GM12865 (cell line): ENCODE measurements around the gene RIPPLY1.

Source experiments
- DNase-seq: peaks from one replicate; pipeline ENCODE4 v3.0.0; 2010; ENCODE audit warnings: low read depth
- H3K4me3 ChIP-seq: 2 replicates; pipeline ENCODE4 v1.5.1; 2011; ENCODE audit warnings: mild to moderate bottlenecking, low read depth, low read length, control low read depth
- TF ChIP-seq, protein P1 (sequence below): IDR thresholded peaks from 2 replicates; pipeline ENCODE4 v1.5.1; 2011; ENCODE audit warnings: low read length, control low read depth, low read depth, inconsistent platforms; ENCODE audit not compliant: insufficient read depth; ENCODE audit errors: missing control alignments

Gene RIPPLY1

GRCh38 chrX:106862972-106863688 is 40.0 kb downstream of the RIPPLY1 start:
- TF ChIP-seq, protein P1, sequence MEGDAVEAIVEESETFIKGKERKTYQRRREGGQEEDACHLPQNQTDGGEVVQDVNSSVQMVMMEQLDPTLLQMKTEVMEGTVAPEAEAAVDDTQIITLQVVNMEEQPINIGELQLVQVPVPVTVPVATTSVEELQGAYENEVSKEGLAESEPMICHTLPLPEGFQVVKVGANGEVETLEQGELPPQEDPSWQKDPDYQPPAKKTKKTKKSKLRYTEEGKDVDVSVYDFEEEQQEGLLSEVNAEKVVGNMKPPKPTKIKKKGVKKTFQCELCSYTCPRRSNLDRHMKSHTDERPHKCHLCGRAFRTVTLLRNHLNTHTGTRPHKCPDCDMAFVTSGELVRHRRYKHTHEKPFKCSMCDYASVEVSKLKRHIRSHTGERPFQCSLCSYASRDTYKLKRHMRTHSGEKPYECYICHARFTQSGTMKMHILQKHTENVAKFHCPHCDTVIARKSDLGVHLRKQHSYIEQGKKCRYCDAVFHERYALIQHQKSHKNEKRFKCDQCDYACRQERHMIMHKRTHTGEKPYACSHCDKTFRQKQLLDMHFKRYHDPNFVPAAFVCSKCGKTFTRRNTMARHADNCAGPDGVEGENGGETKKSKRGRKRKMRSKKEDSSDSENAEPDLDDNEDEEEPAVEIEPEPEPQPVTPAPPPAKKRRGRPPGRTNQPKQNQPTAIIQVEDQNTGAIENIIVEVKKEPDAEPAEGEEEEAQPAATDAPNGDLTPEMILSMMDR, result peak; percentile 50
- peak; percentile 28 for DNase-seq
- H3K4me3 ChIP-seq, result no peak overlapping the region
